NB4 (cell line): Measurements from ENCODE around the gene VPS37C.

Experiments used
- CTCF ChIP-seq: IDR thresholded peaks from one replicate; pipeline ENCODE4 v1.5.1; 2012; ENCODE audit warnings: low read depth, low read length
- POLR2A ChIP-seq: IDR thresholded peaks from 2 replicates; pipeline ENCODE4 v1.6.1; 2011; ENCODE audit warnings: mild to moderate bottlenecking; ENCODE audit not compliant: insufficient read length; ENCODE audit errors: extremely low read depth

DNA sequence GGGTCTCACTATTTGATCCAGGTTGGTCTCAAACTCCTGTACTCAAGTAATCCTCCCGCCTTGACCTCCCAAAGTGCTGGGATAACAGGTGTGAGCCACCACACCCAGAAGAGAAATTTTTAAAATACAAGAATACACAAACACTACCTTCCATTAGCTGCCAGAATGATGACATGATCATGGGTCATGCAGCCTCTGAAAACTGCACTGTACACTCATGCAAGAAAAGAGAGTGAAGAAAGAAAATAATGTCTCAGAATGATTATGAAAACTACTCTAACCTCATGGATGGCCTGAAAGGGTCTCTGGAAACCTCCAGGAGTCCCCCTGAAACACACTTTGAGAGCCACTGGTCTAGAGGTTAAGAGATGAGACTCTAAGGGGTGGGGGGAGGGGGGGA, 18.8 kb downstream of the VPS37C start:
- no peak for TF ChIP-seq CTCF
- TF ChIP-seq POLR2A: no peak
